ENCODE measurements around the gene KRABD2.
A peak's percentile ranks its signal among the peaks of the same experiment; 100 is the strongest.
"Not testable (repeated sequence)": the region's sequence is repeated elsewhere in the genome, so short reads cannot be mapped to it uniquely, and the experiment has no call there.

KRABD2 gene

DNA sequence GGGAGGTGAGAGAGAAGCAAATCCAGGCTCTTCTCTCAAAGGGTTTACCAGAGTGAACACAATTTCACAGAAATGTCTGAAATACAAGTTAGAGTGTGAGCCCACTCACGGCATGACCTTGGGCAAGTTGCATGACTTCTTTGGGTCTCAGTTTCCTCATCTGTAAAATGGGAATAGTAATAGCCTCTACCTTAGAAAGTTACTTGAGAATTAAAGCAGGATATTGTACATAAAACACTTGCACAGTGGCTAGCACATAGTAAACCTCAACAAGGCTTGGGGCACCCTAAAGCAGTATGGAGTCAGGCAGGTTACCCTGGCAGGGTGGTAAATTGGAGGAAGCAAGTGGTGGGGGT, 34.4 kb upstream of the KRABD2 start:
- TF ChIP-seq SPI1 (IDR thresholded peaks at IDR 0.05; ENCODE audit: low read depth, low read length): no peak
- no peak for TF ChIP-seq POLR2A (IDR thresholded peaks at IDR 0.05; ENCODE audit: low read depth, low read length)
- no peak for TF ChIP-seq TAF1 (IDR thresholded peaks at IDR 0.05; ENCODE audit: low read depth, low read length)
- no peak for TF ChIP-seq PAX5 (IDR thresholded peaks at IDR 0.05; ENCODE audit: insufficient read depth, low read length, severe bottlenecking)
- no peak for TF ChIP-seq POLR2AphosphoS5 (IDR thresholded peaks at IDR 0.05; ENCODE audit: low read depth, low read length)
- TF ChIP-seq POU2F2 (IDR thresholded peaks at IDR 0.05; ENCODE audit: low read depth, low read length): no peak
- no peak for FAIRE-seq
- DNase-seq (ENCODE audit: insufficient read length, low spot score): no peak

DNA sequence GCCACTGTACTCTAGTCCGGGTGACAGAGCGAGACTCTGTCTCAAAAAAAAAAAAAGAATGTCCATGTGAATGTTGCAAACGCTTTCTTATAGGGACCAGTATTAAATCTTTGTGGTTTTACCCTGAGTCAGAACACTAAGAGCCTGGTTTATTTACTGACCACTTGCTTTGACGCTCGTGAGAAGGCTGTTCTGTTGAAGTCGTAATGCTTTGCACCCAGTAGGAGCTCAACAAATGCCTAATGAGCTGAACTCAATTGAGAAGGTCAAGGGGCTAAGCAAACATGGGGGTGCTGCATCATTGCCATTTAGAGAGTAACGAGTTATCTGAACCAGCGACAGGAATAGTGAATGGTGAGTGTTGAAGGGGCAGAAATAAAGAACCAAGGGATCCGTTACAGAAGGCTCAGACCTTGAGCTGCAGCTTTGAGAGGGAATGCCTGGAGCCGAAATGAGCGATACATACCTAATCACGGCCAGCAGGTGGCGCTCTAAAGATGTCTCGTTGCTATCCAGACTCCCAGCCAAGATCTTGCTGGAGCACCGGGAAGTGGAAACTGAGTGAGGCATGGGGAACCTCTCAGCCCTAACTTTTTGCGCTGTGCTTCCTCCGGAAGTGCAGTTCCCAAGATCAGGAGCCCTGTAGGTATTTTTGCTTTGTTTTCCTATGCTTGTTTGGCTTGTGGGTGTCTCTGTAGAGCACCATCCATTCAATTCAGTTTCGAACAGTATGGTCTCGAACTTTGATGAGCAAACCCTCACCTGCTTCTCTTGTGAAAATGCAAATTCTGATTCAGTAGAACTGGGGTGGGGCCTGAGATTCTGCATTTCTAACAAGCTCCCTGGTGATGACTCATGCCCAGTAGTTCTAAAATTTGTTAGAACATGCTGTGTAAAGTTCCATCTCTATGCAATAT, 33.7 kb upstream of the KRABD2 start:
- DNase-seq (ENCODE audit: insufficient read length, low spot score): no peak
- peak; percentile 97 for FAIRE-seq
- TF ChIP-seq POLR2A (IDR thresholded peaks at IDR 0.05; ENCODE audit: low read depth, low read length) (no peak), TAF1 (IDR thresholded peaks at IDR 0.05; ENCODE audit: low read depth, low read length) (no peak), SPI1 (IDR thresholded peaks at IDR 0.05; ENCODE audit: low read depth, low read length) (no peak)

GRCh38 chr17:8408371-8408770, 31.9 kb upstream of the KRABD2 start:
- FAIRE-seq (no peak), DNase-seq (ENCODE audit: insufficient read length, low spot score) (no peak)
- TF ChIP-seq SPI1 (IDR thresholded peaks at IDR 0.05; ENCODE audit: low read depth, low read length) (no peak), POLR2A (IDR thresholded peaks at IDR 0.05; ENCODE audit: low read depth, low read length) (no peak), POU2F2 (IDR thresholded peaks at IDR 0.05; ENCODE audit: low read depth, low read length) (no peak), POLR2AphosphoS5 (IDR thresholded peaks at IDR 0.05; ENCODE audit: low read depth, low read length) (no peak), PAX5 (IDR thresholded peaks at IDR 0.05; ENCODE audit: insufficient read depth, low read length, severe bottlenecking) (no peak), TAF1 (IDR thresholded peaks at IDR 0.05; ENCODE audit: low read depth, low read length) (no peak)

DNA sequence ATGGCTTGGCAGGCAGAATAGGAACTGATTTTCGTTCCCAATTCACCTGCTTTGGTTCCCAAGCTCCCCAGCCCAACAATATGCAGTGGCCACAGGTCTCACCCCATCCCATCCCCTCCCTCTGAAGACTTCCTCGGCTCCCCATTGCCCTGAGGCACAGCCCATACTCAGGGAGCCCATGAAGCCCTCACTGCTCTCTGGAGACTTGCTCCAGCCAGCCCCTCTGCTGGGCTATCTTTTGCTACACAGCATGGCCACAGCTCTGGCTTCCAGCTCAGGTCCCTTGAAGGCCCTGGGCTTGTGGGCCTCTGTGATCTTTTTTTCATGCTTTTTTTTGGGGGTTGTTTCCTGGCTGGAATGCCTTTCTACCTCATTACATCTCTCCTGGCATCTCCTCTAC, 29.7 kb upstream of the KRABD2 start:
- DNase-seq (ENCODE audit: insufficient read length, low spot score): no peak
- FAIRE-seq: no peak
- no peak for TF ChIP-seq POU2F2 (IDR thresholded peaks at IDR 0.05; ENCODE audit: low read depth, low read length)
- no peak for TF ChIP-seq POLR2A (IDR thresholded peaks at IDR 0.05; ENCODE audit: low read depth, low read length)
- no peak for TF ChIP-seq PAX5 (IDR thresholded peaks at IDR 0.05; ENCODE audit: insufficient read depth, low read length, severe bottlenecking)
- no peak for TF ChIP-seq TAF1 (IDR thresholded peaks at IDR 0.05; ENCODE audit: low read depth, low read length)
- no peak for TF ChIP-seq POLR2AphosphoS5 (IDR thresholded peaks at IDR 0.05; ENCODE audit: low read depth, low read length)
- no peak for TF ChIP-seq SPI1 (IDR thresholded peaks at IDR 0.05; ENCODE audit: low read depth, low read length)

- no peak for TF ChIP-seq POU2F2 (IDR thresholded peaks at IDR 0.05; ENCODE audit: low read depth, low read length)
- TF ChIP-seq POLR2AphosphoS5 (IDR thresholded peaks at IDR 0.05; ENCODE audit: low read depth, low read length): no peak
- TF ChIP-seq TAF1 (IDR thresholded peaks at IDR 0.05; ENCODE audit: low read depth, low read length): no peak
- no peak for TF ChIP-seq POLR2A (IDR thresholded peaks at IDR 0.05; ENCODE audit: low read depth, low read length)
- no peak for TF ChIP-seq PAX5 (IDR thresholded peaks at IDR 0.05; ENCODE audit: insufficient read depth, low read length, severe bottlenecking)
- TF ChIP-seq SPI1 (IDR thresholded peaks at IDR 0.05; ENCODE audit: low read depth, low read length): no peak
- FAIRE-seq (no peak), DNase-seq (ENCODE audit: insufficient read length, low spot score) (no peak)
These were observed 29.1 kb upstream of the KRABD2 start for GRCh38 chr17:8405499-8406016.

- DNase-seq (ENCODE audit: insufficient read length, low spot score) (no peak), FAIRE-seq (no peak)
- no peak for TF ChIP-seq SPI1 (IDR thresholded peaks at IDR 0.05; ENCODE audit: low read depth, low read length)
- TF ChIP-seq PAX5 (IDR thresholded peaks at IDR 0.05; ENCODE audit: insufficient read depth, low read length, severe bottlenecking): no peak
- no peak for TF ChIP-seq TAF1 (IDR thresholded peaks at IDR 0.05; ENCODE audit: low read depth, low read length)
- TF ChIP-seq POLR2A (IDR thresholded peaks at IDR 0.05; ENCODE audit: low read depth, low read length): no peak
These were observed 26.5 kb upstream of the KRABD2 start for GRCh38 chr17:8402921-8403536.

GRCh38 chr17:8401107-8401506, 24.6 kb upstream of the KRABD2 start:
- DNase-seq (ENCODE audit: insufficient read length, low spot score): no peak
- FAIRE-seq: no peak
- TF ChIP-seq PAX5 (IDR thresholded peaks at IDR 0.05; ENCODE audit: insufficient read depth, low read length, severe bottlenecking): no peak
- no peak for TF ChIP-seq POLR2A (IDR thresholded peaks at IDR 0.05; ENCODE audit: low read depth, low read length)
- no peak for TF ChIP-seq SPI1 (IDR thresholded peaks at IDR 0.05; ENCODE audit: low read depth, low read length)
- TF ChIP-seq POLR2AphosphoS5 (IDR thresholded peaks at IDR 0.05; ENCODE audit: low read depth, low read length): no peak
- no peak for TF ChIP-seq TAF1 (IDR thresholded peaks at IDR 0.05; ENCODE audit: low read depth, low read length)
- no peak for TF ChIP-seq POU2F2 (IDR thresholded peaks at IDR 0.05; ENCODE audit: low read depth, low read length)

GRCh38 chr17:8398980-8399379, 22.5 kb upstream of the KRABD2 start:
- FAIRE-seq (no peak), DNase-seq (ENCODE audit: insufficient read length, low spot score) (no peak)
- TF ChIP-seq PAX5 (IDR thresholded peaks at IDR 0.05; ENCODE audit: insufficient read depth, low read length, severe bottlenecking): no peak
- TF ChIP-seq POLR2AphosphoS5 (IDR thresholded peaks at IDR 0.05; ENCODE audit: low read depth, low read length): no peak
- no peak for TF ChIP-seq TAF1 (IDR thresholded peaks at IDR 0.05; ENCODE audit: low read depth, low read length)
- no peak for TF ChIP-seq POU2F2 (IDR thresholded peaks at IDR 0.05; ENCODE audit: low read depth, low read length)
- no peak for TF ChIP-seq POLR2A (IDR thresholded peaks at IDR 0.05; ENCODE audit: low read depth, low read length)
- no peak for TF ChIP-seq SPI1 (IDR thresholded peaks at IDR 0.05; ENCODE audit: low read depth, low read length)

GRCh38 chr17:8397636-8398035, 21.1 kb upstream of the KRABD2 start, which contains the start of gene RNF222:
TSS of gene RNF222 (minus strand) at chr17:8397827. CDS start at chr17:8393461, 4,366 bp downstream.
- FAIRE-seq: no peak
- TF ChIP-seq SPI1 (IDR thresholded peaks at IDR 0.05; ENCODE audit: low read depth, low read length) (no peak), TAF1 (IDR thresholded peaks at IDR 0.05; ENCODE audit: low read depth, low read length) (no peak), PAX5 (IDR thresholded peaks at IDR 0.05; ENCODE audit: insufficient read depth, low read length, severe bottlenecking) (no peak), POLR2A (IDR thresholded peaks at IDR 0.05; ENCODE audit: low read depth, low read length) (no peak)
- no peak for DNase-seq (ENCODE audit: insufficient read length, low spot score)

DNA sequence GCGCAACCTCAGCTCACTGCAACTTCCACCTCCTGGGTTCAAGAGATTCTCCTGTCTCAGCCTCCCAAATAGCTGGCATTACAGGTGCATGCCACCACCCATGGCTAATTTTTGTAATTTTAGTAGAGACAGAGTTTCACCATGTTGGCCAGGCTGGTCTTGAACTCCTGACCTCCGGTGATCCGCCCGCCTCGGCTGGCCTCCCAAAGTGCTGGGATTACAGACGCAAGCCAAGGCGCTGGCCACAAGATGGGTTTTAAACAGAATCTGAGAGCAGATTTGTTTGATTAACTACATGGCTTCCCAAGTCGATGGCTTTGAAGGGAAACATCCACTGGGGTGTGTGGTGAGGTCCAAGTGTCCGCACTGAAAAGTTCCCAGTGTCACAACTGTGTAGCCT, 18.0 kb upstream of the KRABD2 start:
- not testable (repeated sequence) for DNase-seq (ENCODE audit: insufficient read length, low spot score); FAIRE-seq

All from GM12891 (cell line).